Kidney capillary endothelial cell (primary cell): ENCODE results near the gene HNF1B.

Experiments
- DNase-seq: peaks from one replicate; pipeline ENCODE4 v3.0.0-alpha.2; 2018; ENCODE audit warnings: low spot score

HNF1B gene

DNA sequence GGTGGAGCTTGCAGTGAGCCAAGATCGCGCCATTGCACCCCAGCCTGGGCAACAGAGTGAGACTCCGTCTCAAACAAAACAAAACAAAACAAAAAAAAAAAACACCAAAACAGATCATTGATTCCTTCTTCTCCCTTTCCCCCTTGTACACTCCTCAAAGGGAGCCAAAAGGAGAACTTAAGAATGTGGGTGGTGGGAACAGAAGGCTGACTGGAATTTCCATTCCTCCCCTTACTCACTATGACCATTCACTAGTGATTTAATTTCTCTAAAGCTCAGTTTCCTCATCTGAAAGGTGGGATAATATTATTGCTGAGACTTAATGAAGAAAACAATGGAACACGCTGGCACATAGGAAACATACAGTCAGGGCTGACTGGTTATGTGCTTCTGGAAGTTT is 17.1 kb upstream of the HNF1B start:
- no peak for DNase-seq

DNA sequence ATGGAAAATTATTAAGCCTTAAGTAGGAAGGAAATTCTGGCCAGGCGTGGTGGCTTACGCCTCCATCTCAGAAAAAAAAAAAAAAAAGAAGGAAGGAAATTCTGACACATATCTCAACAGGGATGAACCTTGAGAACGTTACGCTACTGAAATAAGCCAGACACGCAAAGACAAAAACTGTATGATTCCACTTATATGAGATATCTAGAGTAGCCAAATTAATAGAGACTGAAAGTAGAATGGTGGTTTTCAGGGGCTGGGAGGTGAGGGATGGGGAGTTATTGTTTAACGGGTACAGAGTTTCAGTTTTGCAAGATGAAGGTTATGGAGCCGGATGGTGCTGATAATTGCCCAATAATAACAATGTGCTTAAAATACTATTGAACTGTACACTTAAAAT is 16.2 kb upstream of the HNF1B start:
- DNase-seq: no peak

- no peak for DNase-seq
These were observed 14.3 kb upstream of the HNF1B start for GRCh38 chr17:37759014-37759637.

DNA sequence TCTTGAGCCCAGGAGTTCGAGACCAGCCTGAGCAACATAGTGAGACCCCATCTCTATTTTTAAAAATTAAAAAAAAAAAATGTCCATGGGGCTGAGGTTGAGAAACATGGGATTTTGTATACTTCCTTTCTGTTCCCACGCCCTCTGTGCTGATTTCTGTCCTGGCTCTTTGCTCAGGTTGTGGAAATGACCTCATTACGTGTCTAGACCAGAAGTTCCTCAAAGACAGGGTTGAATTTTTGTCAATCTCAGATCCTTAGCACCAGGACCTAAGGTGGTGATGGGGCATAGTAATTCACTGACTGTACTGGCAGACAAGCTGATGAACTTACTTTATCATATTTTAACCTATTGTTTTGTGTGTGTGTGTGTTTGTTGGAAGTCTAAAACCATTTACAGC is 11.2 kb upstream of the HNF1B start:
- peak; percentile 45 for DNase-seq

DNA sequence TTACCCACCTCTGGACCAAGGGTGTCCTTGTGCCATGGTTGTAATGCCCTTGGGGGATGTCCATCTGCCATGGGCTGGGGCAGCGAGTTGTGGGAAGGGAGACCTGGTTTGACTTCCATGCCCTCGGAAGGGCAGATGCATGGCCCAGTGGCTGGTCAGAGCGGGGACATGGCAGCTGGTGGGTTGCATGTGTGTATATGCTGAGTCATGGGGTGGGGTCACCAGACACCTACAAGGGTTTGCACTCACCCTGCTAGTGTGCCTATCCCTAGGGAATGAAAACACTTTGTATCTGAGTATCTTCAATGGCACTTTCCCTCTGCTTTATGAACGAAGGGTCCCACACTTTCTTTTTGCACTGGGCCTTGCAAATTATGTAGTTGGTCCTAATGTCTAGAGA is 10.6 kb upstream of the HNF1B start:
- no peak for DNase-seq

- DNase-seq: no peak
These were observed 9.5 kb upstream of the HNF1B start for GRCh38 chr17:37754363-37754762.

DNA sequence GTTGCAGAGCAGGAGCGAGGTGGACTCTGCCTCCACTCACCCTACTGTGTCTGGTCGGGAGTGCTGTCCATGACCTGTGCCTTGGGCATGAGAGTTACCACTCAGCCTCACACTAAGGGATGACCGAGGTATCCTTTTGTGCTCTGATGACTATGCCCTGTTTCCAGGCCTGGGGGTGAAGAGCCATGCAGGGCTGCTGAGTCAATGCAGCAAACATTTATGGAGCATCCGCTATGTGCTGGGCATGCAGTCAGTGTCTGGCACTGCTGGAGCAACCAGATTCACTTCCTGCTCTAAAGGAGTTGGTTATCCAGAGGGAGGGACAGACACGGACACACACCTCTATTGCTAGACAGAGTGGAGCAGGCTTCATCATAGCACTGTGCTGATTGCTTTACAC is 7.6 kb upstream of the HNF1B start:
- DNase-seq: peak; percentile 56

- no peak for DNase-seq
These were observed 6.1 kb upstream of the HNF1B start for GRCh38 chr17:37750768-37751475.

GRCh38 chr17:37750292-37750691 is 5.4 kb upstream of the HNF1B start:
- no peak for DNase-seq

GRCh38 chr17:37747222-37747621 is 2.4 kb upstream of the HNF1B start:
- no peak for DNase-seq

DNA sequence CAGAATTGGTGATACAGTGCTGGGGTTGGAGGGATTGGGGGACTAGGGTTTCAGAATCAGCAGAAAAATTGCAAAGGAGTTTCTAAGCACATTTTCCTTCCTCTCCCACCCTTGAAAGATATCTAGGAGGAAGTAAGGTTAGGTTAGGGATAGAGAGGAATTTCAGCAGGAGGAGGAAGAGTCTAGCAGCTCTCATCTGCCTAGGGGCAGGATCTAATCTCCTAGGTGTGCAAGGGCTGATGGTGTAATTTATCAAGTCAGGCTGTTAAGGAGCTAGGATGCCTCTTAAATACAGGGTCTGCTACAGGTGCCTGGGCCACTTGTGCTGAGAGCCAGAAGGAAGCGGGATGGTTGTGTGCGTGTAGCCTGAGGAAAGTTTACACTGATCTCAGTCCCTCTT is 1.8 kb upstream of the HNF1B start:
- no peak for DNase-seq

- no peak for DNase-seq
These were observed 1.1 kb upstream of the HNF1B start for GRCh38 chr17:37745801-37746426.

- DNase-seq: no peak
These were observed 279 bp downstream of the HNF1B start for GRCh38 chr17:37744633-37744927.

DNA sequence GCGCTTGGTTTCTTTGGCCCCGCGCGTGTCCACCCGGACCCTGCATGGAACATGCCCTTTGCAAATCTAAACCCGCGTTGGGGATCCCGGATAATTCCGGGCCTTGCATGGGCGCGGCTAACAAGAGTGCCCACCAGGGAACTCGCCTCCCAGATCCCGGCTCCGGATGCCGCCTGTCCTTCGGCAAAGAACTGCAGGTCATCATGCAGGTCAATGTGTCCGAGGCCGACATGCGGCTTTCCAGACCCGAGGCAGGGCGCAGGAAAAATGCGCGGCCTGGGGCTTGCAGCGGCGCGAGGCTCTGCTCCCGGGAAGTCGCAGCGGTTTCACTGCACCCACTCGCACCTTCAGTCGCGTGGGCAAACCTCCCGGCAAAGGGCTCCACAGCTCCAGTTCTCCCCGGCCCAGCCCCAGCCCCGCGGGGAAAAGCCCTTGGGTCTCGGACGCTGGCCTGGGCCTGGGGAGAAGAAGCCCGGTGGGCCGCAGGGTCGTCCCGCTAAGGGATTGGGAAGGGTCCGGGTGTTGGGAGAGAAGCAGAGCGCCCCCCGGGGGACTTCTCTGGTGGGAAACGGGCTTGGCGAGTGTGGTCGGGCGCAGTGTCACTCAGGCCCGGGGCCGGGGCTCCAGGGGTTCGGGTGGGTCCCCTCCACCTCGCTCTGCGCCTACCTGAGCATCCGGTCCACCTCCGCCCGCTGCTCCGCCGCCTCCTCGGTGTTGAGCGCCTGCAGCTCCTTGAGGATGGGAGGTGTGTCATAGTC is 805 bp downstream of the HNF1B start:
- DNase-seq: no peak

- no peak for DNase-seq
These were observed 1.3 kb downstream of the HNF1B start for GRCh38 chr17:37743612-37743874.

DNA sequence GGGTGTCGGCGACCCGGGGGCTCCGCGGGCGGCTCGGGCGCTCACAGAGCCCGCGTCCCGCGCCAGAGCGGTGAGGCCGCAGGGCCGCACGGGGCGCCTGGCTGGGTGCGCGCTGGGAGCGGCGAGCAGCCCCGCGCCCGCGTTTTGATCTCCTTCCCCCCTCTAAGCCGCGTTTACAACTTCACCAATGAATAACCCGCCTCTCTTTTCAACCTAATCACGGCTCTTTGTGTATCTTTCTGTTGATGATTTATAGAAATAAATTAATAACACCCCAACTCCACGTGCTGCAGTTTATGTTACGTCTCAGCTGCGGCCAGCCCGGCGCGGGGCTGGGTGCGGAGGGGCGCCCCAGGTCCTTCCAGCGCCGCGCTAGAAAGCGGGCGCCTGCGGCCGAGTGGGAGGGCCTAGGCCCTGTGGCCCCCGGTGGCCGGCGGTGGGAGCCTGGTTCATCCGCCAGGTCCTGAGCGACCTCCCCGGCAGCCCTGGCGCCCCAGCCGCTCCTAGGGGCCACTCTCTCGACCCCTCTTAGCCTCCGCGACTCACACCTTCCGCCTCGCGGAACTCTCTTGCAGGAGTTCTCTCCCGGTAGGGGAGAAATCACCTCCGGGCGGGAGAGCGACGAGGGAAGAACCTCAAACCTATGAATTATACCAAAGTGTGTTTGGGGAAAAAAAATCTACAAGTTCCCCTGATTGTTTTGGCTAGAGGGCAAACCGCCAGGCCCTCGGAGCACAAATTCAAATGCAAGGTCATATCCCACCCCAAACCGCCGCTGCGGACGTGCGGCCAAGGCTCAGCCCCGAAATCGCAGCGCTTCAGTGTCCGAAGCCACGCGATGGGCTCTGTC is 1.9 kb downstream of the HNF1B start:
- DNase-seq: no peak

DNA sequence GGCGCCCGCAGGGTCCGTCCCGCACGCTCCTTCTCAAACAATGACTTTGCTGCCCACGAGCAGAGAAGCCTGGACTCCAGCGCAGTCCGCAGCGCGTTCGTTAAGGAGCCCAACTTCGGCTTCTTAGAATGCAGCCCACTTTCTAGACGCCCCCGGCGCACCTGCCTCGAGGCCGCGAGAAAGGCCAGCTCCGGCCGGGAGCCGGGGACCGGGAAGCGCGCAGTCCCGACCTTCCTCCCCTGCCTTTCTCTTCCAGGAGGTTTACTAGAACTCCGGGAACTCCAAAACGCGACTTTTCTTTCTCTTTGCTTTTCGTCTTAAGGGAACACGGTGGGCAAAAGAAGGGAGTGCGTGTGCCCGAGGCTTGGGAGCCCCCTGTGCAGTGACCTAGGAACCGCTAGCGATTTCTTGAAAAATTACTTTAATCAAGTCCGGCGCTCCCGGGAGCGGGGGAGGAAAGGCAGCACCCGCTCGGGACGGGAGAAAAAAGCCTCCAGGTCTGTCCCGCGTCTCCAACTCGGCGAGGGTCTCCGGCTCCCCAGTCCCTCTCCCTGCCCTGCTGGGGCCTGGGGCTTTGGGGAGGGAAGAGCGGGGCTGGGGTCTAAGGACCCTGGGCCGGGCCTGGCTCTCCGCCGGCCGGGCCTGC is 2.6 kb downstream of the HNF1B start:
- no peak for DNase-seq

DNA sequence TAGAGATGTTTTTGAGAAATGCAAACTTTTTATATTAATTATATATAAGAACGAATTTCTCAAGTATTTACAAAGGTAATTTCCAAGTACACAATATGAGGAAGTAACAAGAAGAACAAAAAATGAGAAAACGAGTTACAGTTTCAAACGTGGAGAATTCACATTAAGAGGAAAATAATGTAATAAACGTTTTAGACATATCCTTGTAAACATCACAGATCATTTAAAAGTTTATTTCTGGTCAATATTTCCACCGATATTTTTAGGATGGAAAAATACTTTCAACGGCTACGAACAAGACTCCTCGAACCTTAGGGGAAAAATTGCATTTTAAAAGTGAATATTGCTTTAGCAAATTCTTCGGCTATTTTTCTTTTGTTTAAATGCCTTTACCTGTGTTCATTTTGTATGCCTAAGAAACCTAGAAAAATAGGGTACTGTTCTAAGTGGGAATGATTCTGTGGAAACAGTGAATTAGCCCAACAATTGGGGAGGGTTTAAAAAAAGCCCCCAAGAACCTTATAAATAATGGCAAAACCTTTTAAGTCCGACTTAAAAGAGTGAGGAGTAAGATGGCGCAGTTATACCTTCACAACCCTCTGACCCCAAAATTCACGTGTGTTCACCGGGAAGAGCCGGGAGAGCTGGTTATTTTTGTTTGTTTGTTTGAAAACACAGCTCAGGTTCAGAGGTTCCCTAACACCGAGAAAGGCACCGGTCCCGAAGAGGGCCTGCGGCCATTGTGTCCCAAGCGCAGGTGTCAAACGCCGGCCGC is 3.3 kb downstream of the HNF1B start:
- DNase-seq: no peak

DNA sequence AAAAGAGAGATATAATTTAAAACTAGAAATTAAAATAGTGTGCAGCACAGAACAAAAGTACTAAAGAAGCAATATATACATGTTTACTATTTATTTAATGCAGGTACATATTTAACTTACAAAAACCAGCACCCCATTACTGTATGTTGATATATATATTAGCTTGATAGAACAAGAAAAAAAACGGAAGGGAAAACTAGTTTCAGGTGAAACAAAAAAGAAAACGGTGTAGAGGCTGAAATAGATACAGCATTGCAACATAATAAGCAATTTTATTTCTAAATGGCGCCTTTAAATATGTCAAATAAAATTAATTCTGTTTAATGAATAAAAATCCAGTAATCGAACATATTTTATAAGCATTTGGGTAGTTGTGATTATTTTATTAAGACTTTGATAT is 3.9 kb downstream of the HNF1B start:
- no peak for DNase-seq

DNA sequence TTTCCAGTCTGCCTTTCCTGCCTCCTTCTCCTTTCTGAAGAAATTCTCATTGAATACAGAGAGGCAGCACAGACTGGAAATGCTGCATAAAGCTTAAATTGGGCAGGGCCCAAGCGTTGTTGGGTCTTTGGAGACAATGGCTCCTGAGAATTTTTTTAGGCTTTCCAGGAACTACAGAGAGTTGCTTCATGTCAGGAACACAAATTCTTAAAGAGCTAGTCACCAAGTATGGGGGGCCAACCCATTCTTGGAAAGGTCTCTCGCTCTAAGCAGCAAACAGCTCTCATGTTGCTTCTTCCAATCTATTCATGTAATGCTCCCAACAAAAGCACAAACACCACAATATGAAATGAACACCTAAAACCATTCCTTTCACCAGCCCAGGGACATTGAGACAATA is 6.9 kb downstream of the HNF1B start:
- no peak for DNase-seq

DNA sequence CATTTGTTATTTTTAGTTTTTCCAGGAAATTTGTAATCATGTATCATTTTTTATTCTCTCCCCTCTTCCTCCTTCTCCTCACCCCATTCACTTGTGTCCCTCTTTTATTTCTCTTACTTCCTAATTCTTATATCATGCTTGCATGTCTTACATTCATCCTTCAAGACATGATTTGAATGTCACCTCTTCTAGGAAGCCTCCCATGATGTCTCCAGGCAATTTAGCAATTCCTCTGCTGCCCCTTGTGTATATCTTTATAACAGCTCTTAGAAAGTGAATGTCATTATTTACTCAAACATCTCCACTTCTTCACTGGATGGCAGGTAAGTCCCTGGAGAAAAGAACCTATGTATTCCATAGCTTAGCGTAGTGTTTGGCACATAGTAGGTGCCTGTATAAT is 7.8 kb downstream of the HNF1B start:
- DNase-seq: no peak
